Transverse colon (tissue), 4 donors: Measurements from ENCODE around the gene MS4A10. TPM values are rescaled to one million over a fixed set of nuclear protein-coding genes. Genes with fewer than 3 reads are reported as not detected.
"Not testable (repeated sequence)": the region's sequence is repeated elsewhere in the genome, so short reads cannot be mapped to it uniquely, and the experiment has no call there.

Experiments used
- DNase-seq: peaks from one replicate; pipeline ENCODE4 v3.0.0-alpha.2; 2019
- H3K27ac ChIP-seq, 4 donors: fragments of 200-600 bp; sonication (generic); 2 replicates each; pipeline ENCODE4 v1.5.1; 2016 to 2018; ENCODE audit warnings: inconsistent platforms in 4 of 4
- H3K27me3 ChIP-seq: fragments of 200-600 bp; sonication (generic); 2 replicates; pipeline ENCODE4 v1.5.1; 2017; ENCODE audit warnings: inconsistent platforms
- H3K36me3 ChIP-seq, 4 donors: fragments of 200-600 bp; sonication (generic); 2 replicates each; pipeline ENCODE4 v1.5.1; 2017 to 2019; ENCODE audit warnings: inconsistent platforms in 4 of 4
- H3K4me1 ChIP-seq, 4 donors: fragments of 200-600 bp; sonication (generic); 2 replicates each; pipeline ENCODE4 v1.5.1; 2017 to 2020; ENCODE audit warnings: inconsistent platforms in 4 of 4
- H3K4me3 ChIP-seq, 4 donors: fragments of 200-600 bp; sonication (generic); 1 replicate in 1 of 4; 2 replicates in 3 of 4; pipeline versions ENCODE4 v1.5.1 to v1.6.1; 2017 to 2019; ENCODE audit warnings: inconsistent platforms in 4 of 4
- H3K9me3 ChIP-seq, 2 donors: fragments of 200-600 bp; sonication (generic); 2 replicates each; pipeline ENCODE4 v1.5.1; 2017 to 2019; ENCODE audit warnings: inconsistent platforms in 2 of 2
- CTCF ChIP-seq, 5 experiments: fragments of 200-600 bp in 3 of 5; fragments of 450-650 bp in 2 of 5; sonication (generic) in 3 of 5; IDR thresholded peaks; 1 replicate in 2 of 5; 2 replicates in 3 of 5; pipeline ENCODE4 v1.5.1; 2016 to 2017; ENCODE audit warnings: antibody characterized with exemption in 5 of 5, inconsistent platforms in 3 of 5, mild to moderate bottlenecking in 2 of 5, moderate library complexity in 1 of 5
- EP300 ChIP-seq: sonication (generic); formaldehyde crosslinking; IDR thresholded peaks from one replicate; pipeline ENCODE4 v1.6.1; 2017; ENCODE audit warnings: antibody characterized with exemption, low read depth
- POLR2A ChIP-seq: fragments of 450-650 bp; IDR thresholded peaks from one replicate; pipeline ENCODE4 v1.6.1; 2016; ENCODE audit warnings: antibody characterized with exemption, mild to moderate bottlenecking, moderate library complexity
- POLR2AphosphoS5 ChIP-seq, 3 donors: sonication (generic); formaldehyde crosslinking; IDR thresholded peaks; one replicate each; pipeline ENCODE4 v1.6.1; 2016; ENCODE audit warnings: antibody characterized with exemption in 3 of 3
- WGBS, 2 donors: methylation state at CpG; one replicate each; pipeline ENCODE4 v1.1.5; 2018; ENCODE audit warnings: low coverage in 1 of 2; 5-methylcytosine and 5-hydroxymethylcytosine counted together
- in situ Hi-C, 4 donors: fragments of 200-750 bp; cut with MboI; loops; one replicate each; pipeline versions ENCODE4 v1.15.0 to v1.15.1; 2017; ENCODE audit warnings: low sequenced_read_pairs in 3 of 4, low pct_ligation_motif_present in 1 of 4, low pct_unique_long_range_greater_than_20kb in 1 of 4
- intact Hi-C: fragments of 100-400 bp; cut with DNase I; formaldehyde crosslinking; loops from one replicate; pipeline ENCODE4 v1.15.1; 2023; ENCODE audit warnings: low total_unique reads
- total RNA-seq, 4 donors: library from RNA; depleted of rRNA; stranded (reverse); fragments of >200 nt; gene quantifications; one replicate each; pipeline ENCODE4 v1.1.0, GENCODE V29; 2016

The MS4A10 gene
- total RNA-seq, 4 donors from 2014 or later = 1.3 to 2.2 TPM; not detected in 2

DNA sequence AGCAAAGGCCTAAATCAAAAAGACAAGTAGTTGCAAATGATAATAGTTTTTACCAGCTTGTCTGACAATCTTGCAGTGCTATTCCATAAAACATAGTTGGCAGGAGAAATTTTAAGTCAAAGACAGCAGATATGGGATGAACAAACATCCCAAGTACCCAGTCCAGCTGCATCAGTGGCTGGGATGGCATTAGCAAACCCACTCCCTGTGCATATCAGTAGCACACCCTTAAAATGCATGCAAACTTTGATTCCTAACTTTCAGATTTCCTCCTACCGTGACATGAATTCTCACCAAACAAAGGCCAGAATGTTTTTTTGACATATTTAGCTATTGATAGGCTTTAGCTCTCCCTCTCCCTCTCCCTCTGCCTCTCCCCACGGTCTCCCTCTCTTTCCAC is 29.0 kb downstream of the MS4A10 start:
- DNase-seq = no peak
- H3K36me3 ChIP-seq = no peaks in the 10 kb centered on the region
- H3K27me3 ChIP-seq = no peaks in the 10 kb centered on the region
- H3K27ac ChIP-seq = no peak overlapping the region
- peaks cover 0 to 17% (median 5%) of the 10 kb centered on the region in 4 donors for H3K4me1 ChIP-seq
- WGBS, 2 donors = 92% methylated on average over 2 of the region's 2 CpGs; no CpG with 5 or more reads in 1 of the 2 donors
- intact Hi-C loops (no loop called here), in situ Hi-C loops (no loop called here)
- peaks cover 3 to 12% of the 10 kb centered on the region in 2 donors for H3K9me3 ChIP-seq
- no peak overlapping the region for H3K4me3 ChIP-seq
- no peak for TF ChIP-seq EP300
- no peak for TF ChIP-seq POLR2A
- no peak for TF ChIP-seq CTCF (IDR thresholded peaks at IDR 0.05)
- TF ChIP-seq POLR2AphosphoS5 (IDR thresholded peaks at IDR 0.05) = no peak

- TF ChIP-seq POLR2A (no peak), CTCF (IDR thresholded peaks at IDR 0.05) (no peak), EP300 (no peak)
- Histone ChIP-seq H3K4me1 (peaks cover 0 to under 1% (median 0%) of the 10 kb centered on the region in 4 donors), H3K27me3 (no peaks in the 10 kb centered on the region), H3K36me3 (no peaks in the 10 kb centered on the region), H3K27ac (no peak overlapping the region), H3K4me3 (no peak overlapping the region), H3K9me3 (peaks cover 3 to 12% of the 10 kb centered on the region in 2 donors)
- no peak for DNase-seq
- 83 to 92% methylated on average over 1 to 2 of the region's 2 CpGs for WGBS, 2 donors
- intact Hi-C loops = no loop called here
- in situ Hi-C loops = no loop called here
Observed at GRCh38 chr11:60816590-60817157, 31.5 kb downstream of the MS4A10 start.

GRCh38 chr11:60818057-60818456 is 32.9 kb downstream of the MS4A10 start:
- no peaks in the 10 kb centered on the region for H3K4me1 ChIP-seq
- in situ Hi-C loops = no loop called here
- H3K36me3 ChIP-seq = no peaks in the 10 kb centered on the region
- no peak for DNase-seq
- WGBS, 2 donors = 65 to 80% methylated on average over 4 of the region's 4 CpGs
- no peak for TF ChIP-seq POLR2AphosphoS5 (IDR thresholded peaks at IDR 0.05)
- no peak for TF ChIP-seq EP300
- no peak for TF ChIP-seq POLR2A
- TF ChIP-seq CTCF (IDR thresholded peaks at IDR 0.05) = no peak
- intact Hi-C loops = no loop called here
- no peak overlapping the region for H3K4me3 ChIP-seq
- H3K27me3 ChIP-seq = no peaks in the 10 kb centered on the region
- peaks cover 3 to 12% of the 10 kb centered on the region in 2 donors for H3K9me3 ChIP-seq
- H3K27ac ChIP-seq = no peak overlapping the region

DNA sequence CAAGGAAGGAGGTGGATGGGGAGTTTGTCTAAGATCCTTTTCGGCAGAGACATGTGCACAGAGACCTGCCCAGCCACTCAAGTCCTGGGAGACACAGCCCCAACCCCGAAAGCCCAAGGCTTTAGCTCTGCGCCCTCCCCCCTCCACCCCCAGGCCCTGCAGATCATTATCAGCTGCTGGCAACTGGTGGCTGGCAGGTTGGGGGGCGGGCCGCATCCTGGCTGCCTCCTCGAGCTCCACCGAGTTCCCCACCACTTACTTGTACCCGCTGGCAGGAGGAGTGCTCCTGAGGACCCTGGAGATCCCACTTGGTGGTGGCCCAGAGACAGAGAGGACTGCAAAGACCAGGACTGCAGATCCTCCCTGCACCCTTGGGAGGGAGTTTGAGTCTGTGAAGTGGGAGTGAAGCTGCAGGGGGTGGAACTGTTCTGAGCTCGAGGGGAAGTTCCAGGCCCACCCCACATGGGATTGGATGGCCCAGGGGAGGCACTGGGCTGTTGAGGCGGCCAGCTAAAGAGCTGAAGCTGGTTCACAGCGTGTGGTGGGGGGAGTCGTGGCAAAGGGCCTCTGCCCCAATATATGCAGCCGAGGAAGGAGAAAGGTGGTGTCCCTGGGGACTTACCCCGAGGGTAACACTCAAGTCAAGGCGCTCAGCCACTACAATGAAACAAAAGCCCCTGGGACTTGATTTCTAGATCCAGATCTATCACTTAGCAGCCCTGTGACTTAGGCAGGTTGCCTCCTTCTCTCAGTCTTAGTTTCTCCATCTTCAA is 36.9 kb downstream of the MS4A10 start:
- in situ Hi-C loops = no loop called here
- WGBS, 2 donors = 70% methylated on average over 15 of the region's 15 CpGs; no CpG with 5 or more reads in 1 of the 2 donors
- Histone ChIP-seq H3K27me3 (no peaks in the 10 kb centered on the region), H3K27ac (no peak overlapping the region), H3K4me1 (no peaks in the 10 kb centered on the region), H3K36me3 (no peaks in the 10 kb centered on the region), H3K4me3 (no peak overlapping the region), H3K9me3 (peaks cover 0 to 4% of the 10 kb centered on the region in 2 donors)
- no peak for TF ChIP-seq CTCF (IDR thresholded peaks at IDR 0.05)
- TF ChIP-seq EP300 = no peak
- TF ChIP-seq POLR2AphosphoS5 (IDR thresholded peaks at IDR 0.05) = no peak
- DNase-seq = no peak
- intact Hi-C loops = no loop called here

- in situ Hi-C loops, intact Hi-C loops, H3K4me3 ChIP-seq, H3K27ac ChIP-seq, DNase-seq, H3K4me1 ChIP-seq, H3K36me3 ChIP-seq, H3K27me3 ChIP-seq, H3K9me3 ChIP-seq: not testable (repeated sequence)
- 95 to 100% methylated on average over 1 to 5 of the region's 5 CpGs for WGBS, 2 donors
Observed at GRCh38 chr11:60823745-60824306, 38.7 kb downstream of the MS4A10 start.
